Measurements from ENCODE around the gene ZNF329.
"Not testable (repeated sequence)": the region's sequence is repeated elsewhere in the genome, so short reads cannot be mapped to it uniquely, and the experiment has no call there.

Gene ZNF329
- total RNA-seq, result 26.3 reads per million, percentile 53 among the genes with 10 or more reads in this experiment

DNA sequence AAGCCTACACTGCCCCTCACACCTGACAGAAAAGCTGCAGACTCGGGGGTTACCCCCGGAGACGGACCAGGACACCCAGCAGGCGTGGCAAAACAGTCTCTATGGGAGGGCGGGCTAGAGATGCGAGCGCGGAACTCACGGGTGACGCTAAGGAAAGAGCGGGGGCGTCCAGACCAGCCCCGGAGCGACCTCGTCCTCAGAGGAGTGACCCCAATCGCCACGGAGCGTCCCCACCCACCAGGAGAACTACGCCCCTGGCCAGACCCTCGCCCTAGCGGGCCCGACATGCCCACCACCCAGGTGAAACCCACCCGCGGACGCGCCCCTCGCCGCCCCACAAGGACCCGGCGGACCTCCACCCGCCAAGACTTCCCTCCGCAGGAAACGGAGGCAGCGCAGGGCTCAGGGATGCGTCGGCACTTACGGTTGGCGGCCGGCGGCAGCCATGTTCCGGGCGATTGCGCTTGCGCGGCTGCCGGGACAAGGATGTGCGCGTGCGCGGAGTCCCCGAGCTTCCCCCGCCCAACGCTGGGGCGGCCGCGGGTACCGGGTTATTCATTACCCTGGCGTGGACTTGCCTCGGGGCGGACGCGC is at the start of gene ZNF329:
Gene ZNF329 (minus strand): TSS at position 462 of the 594 bp plus-strand sequence. CDS start 21,286 bp downstream, outside the sequence.
- peak; percentile 84 for DNase-seq

DNA sequence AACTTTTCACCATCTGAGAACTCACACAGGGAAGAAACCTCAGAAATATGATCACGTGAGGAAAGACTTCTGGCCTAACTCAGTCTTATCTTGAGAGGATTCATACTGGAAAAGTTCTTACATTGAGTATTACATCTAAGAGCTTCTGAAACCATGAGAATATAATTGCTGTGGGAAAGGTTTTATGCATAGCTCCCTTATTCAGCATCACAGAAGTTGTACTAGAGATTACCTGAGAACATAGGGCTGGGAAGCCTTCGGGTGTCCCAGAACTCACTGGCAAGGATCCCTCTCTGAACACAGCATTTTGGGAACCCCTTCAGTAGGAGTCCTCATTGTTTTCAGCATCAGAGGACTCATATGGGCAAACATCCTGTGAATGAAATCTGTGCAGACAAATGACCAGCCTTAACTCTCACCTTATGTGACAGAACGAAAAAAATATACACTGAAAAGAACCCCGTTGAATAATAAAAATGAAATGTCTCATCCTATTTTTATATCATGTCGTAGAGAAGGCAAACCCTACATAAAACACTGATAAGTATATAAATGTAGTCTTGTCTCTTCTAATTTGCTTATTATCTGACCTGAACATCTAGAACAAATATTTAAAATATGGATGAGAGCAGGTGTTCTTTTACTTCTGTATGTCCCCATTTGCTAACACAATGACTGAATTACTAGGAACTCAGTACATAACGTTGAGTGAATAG is 46.5 kb upstream of the ZNF329 start:
- DNase-seq, result no peak

GRCh38 chr19:58183817-58184215 is 33.2 kb upstream of the ZNF329 start:
- DNase-seq, result no peak

DNA sequence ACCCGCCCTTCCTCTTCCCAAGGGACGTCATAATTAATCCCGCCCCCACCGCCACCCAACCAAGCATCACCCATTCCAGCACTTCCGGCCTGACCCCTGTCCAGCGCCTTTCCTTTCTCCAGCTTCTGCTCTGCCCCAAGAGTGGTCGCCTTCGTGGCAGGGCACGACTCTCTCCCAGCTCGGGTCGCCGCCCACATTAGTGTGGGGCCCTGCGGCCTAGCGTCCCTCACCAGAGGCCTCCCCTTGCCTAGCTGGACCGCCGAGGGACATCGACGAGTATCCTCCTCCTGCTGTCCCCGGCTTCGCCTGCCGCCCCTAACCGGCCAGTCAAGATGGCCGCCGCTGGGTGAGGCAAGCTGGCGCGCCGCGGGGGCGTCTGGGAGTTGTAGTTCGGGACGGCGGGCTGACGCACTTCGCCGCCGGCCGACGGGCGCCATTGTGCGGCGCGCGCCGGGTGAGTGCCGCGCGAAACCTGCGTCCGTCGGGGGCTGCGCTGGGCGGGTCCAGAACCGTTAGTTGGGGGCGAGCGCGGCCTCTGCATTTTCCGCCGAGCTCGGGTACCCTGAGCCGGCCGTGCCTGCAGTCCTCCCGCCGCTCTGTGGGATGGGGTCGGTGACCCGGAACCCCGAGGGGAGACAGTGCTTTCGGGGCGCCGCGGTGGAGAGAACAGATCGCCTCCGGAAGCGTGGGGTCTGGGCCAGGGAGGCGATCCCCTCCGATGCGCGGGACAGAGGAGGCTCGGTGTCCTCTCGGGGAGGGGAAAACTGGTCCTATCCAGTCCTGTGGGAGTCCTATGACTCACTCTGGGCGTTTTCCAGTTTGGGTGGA is 32.6 kb upstream of the ZNF329 start, which contains the start of gene ZNF274:
Gene ZNF274 (plus strand): TSS at position 73 of the 828 bp plus-strand sequence. CDS start 905 bp downstream, outside the sequence.
- peak; percentile 91 for DNase-seq

DNA sequence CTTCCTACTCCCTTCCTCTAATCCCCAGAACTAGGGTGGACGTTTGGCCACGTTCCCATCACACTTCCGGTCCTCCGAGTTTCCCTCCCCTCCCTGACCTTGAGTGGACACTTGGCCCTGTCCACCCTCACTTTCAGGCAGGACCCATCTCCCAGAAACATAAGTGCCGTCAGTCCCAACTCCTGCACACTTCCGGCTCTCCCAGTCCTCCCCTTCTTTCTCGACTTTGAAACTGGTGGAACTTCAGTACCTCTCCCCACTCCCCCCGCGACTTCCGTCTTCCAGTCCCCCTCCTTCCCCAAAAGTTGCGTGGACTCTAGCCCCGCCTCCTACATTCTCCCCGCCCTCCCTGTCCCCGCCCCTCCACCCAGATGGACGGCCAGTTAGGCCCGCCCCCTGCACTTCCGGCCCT is 32.0 kb upstream of the ZNF329 start:
- peak; percentile 72 for DNase-seq

DNA sequence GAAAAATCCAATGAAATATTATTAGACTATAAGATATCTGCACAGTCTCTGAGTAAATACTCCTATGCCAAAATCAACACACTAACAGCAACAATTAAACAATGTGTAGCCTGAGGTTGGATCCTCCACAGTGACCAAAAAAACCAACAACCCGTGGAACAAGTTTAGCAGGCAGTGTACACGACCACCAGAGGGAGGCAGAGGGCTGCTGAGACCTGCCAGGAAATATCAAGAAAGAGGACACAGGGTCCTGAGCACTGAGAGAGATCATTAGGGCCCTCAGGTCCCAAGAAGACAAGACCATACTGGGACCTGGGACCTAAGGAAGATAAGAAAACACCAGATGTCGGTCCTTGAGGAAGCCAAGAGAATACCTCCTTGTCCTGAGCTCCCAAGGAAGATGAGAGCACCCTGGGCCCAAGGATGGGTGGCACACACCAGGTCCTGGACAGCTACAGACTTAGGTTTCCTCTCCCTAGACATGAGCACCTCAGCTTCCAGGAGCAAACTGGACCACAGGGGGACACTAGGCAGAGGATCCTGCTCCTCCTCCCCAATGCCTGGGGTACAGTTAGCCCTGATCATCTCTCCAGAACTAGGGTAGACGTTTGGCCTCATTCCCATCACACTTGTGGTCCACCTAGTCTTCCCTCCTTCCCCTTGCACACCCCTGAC is 31.4 kb upstream of the ZNF329 start:
- peak; percentile 47 for DNase-seq

DNA sequence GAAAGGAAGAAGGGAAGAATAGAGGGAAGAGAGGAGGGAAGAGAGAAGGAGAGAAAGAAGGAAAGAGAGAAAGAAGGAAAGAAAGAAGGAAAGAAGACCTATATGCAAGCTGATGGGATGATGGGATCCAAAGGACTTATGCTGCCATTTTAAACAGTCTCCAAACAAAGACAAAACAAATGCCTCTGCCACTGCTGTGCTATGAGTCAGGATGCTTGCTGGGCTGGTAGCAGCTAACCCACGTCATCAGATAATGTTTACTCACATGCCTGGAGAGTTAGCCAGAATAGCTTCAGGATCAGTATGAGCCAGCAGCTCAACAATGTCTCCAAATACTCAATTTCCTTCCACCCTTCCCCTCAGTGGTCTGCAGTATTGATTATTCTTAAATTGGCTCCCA is 20.3 kb upstream of the ZNF329 start:
- DNase-seq, result no peak

DNA sequence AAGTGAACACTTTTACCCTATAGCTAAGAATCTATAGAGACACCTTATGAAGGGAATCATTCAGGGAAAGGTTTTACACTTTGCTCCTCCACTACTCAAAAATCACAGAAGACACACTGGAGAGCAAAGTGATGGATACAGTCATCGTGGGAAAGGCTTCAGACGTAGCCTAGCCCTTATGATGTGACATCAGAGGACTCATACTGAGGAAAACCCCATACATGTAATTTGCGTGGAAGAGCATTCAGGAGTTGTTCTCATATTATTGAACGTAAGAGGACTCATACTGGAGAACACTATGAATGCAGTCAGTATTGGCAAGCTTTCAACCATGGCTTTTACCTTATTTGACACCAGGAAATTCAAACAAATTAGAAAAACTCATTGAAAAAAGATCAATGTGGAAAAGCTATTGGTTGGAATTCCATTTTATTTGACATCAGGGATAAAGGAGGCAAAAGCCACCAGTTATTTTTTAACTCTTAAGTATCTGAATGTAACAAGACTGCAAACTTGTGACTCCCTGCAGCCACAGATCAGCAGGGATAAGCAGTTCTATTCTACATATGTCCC is 16.2 kb upstream of the ZNF329 start:
- no peak for DNase-seq

- DNase-seq, result no peak
These were observed 15.7 kb upstream of the ZNF329 start for GRCh38 chr19:58166268-58166667.

- no peak for DNase-seq
These were observed 6.6 kb upstream of the ZNF329 start for GRCh38 chr19:58157045-58157728.

GRCh38 chr19:58154679-58155648 is 4.4 kb upstream of the ZNF329 start:
- DNase-seq, result peak; percentile 99

DNA sequence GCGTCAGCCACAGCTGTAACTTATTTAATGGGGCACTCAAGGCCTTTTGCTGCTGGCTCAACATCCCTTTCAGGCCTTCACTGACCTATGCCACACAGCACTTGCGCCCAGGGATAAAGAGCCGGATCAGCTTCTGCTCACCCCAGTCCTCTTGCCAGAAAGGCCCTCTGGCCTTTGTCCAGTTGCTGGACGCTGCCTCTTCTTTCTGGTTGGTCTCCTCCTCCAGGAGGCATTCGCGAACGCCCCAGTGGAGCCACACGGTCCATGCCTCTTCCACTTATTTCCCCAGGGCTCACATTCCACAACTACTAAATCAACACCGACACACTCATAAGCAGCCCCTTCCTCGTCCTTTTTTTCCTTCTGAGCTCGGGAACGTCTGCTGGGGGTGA is 3.7 kb upstream of the ZNF329 start:
- DNase-seq, result no peak

DNA sequence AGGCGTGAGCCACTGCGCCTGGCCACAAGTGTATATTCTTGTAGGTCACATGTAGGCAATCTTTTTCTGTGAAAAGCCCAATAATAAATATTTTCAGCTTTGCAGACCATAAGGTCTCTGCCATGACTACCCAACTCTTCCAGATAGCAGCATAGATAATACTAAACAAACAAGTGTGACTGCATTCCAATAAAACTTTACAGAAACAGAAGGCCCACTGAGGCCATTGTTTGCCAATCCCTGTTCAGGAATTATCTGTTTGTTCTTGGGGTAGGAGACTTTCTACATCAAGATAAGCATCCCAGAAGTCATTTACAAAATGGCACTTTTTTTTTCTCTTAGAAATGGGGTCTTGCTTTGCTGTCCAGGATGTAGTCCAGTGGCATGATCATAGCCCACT is 2.8 kb upstream of the ZNF329 start:
- DNase-seq, result no peak

DNA sequence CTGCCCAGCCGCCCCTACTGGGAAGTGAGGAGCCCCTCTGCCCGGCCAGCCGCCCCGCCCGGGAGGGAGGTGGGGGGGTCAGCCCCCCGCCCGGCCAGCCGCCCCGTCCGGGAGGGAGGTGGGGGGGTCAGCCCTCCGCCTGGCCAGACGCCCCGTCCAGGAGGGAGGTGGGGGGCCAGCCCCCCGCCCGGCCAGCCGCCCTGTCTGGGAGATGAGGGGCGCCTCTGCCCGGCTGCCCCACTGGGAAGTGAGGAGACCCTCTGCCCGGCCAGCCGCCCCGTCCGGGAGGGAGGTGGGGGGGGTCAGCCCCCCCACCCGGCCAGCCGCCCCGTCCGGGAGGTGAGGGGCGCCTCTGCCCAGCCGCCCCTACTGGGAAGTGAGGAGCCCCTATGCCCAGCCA is 3.1 kb downstream of the ZNF329 start:
- DNase-seq, result not testable (repeated sequence)

DNA sequence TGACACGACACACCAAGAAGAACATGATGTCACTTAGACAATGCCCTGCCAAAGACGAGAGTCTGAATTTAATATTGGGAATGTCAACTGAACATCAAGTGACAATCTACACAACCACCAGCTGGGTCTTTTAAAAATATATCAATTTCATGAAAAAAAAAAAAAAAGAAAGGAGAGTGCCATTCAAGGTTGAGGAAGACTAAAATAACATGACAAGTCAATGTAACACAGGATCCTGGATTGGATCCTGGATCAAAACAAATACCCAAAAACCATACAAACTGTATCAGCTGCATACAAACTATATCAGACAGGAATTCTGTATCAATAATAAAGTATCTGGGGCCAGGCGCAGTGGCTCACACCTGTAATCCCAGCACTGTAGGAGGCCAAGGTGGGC is 4.7 kb downstream of the ZNF329 start:
- DNase-seq, result no peak

DNA sequence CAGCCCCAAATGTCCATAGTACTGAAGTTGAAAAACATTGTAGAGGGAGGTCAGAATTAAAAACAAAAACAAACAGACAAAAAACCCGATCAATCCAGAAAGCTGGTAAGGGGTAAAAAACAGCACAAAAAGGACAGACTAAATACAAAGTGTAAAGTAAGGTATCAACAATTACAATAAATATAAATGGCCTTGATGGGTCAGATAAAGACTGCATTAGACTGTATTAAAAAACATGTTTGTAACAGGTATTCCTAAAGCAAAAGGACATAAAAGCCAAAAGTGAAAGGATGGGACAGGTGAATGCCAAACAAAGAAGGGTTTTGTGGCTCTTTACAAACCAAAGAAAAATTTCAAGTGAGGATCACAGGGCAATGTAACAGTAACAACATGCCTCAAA is 16.3 kb downstream of the ZNF329 start:
- no peak for DNase-seq

- no peak for DNase-seq
These were observed 21.3 kb downstream of the ZNF329 start for GRCh38 chr19:58129284-58129683.

DNA sequence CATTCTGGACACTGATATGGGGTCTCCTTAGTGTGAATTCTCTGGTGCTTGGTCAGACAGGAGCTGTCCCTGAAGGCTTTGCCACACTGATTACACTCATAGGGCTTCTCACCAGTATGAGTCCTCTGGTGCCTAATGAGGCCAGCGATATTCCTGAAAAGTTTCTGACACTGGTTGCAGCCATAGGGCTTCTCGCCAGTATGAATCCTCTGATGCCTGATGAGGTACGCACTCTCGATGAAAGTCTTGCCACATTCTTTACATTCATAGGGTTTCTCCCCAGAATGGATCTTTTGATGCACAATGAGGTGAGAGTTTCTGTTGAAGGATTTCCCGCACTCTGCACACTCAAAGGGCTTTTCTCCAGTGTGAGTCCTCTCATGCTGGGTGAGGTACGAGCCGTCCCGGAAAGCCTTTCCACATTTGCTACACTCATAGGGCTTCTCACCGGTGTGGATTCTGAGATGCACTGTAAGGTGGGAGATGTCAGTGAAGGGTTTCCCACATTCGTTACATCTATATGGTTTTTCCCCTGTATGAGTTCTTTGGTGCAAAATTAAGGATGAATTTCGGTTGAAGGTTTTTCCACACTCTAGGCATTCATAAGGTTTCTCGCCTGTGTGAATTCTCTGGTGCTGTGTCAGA is 22.4 kb downstream of the ZNF329 start:
- no peak for DNase-seq

GRCh38 chr19:58123354-58123753 is 27.2 kb downstream of the ZNF329 start:
- no peak for DNase-seq
